ENCODE measurements around the gene ZNF841.
A peak's percentile ranks its signal among the peaks of the same experiment; 100 is the strongest.
"Not testable (repeated sequence)": the region's sequence is repeated elsewhere in the genome, so short reads cannot be mapped to it uniquely, and the experiment has no call there.

Gene ZNF841

GRCh38 chr19:52095172-52096014 is at the start of gene ZNF841:
Gene ZNF841, minus strand, starts transcription at chr19:52095765. Its CDS starts 10,964 bp downstream, at chr19:52084801.
- peak; percentile 92 for DNase-seq (ENCODE audit: low spot score)

- no peak for DNase-seq (ENCODE audit: low spot score)
These were observed 46.5 kb upstream of the ZNF841 start for GRCh38 chr19:52142001-52142595.

GRCh38 chr19:52141203-52141602 is 45.6 kb upstream of the ZNF841 start:
- no peak for DNase-seq (ENCODE audit: low spot score)

GRCh38 chr19:52140032-52140710 is 44.6 kb upstream of the ZNF841 start:
- no peak for DNase-seq (ENCODE audit: low spot score)

- DNase-seq (ENCODE audit: low spot score): peak; percentile 97
These were observed 43.9 kb upstream of the ZNF841 start, which contains the start of gene ZNF616 for GRCh38 chr19:52139252-52140031. Gene ZNF616, minus strand, starts transcription at chr19:52139938. Its CDS starts 9,426 bp downstream, at chr19:52130512.

GRCh38 chr19:52138983-52139251 is 43.4 kb upstream of the ZNF841 start:
- no peak for DNase-seq (ENCODE audit: low spot score)

GRCh38 chr19:52138278-52138982 is 42.9 kb upstream of the ZNF841 start:
- peak; percentile 63 for DNase-seq (ENCODE audit: low spot score)

- no peak for DNase-seq (ENCODE audit: low spot score)
These were observed 24.7 kb upstream of the ZNF841 start for GRCh38 chr19:52120286-52120685.

- no peak for DNase-seq (ENCODE audit: low spot score)
These were observed 20.0 kb upstream of the ZNF841 start for GRCh38 chr19:52115526-52116053.

- no peak for DNase-seq (ENCODE audit: low spot score)
These were observed 19.1 kb upstream of the ZNF841 start for GRCh38 chr19:52114691-52115090.

- no peak for DNase-seq (ENCODE audit: low spot score)
These were observed 17.1 kb upstream of the ZNF841 start for GRCh38 chr19:52112624-52113023.

GRCh38 chr19:52110780-52111179 is 15.2 kb upstream of the ZNF841 start:
- no peak for DNase-seq (ENCODE audit: low spot score)

- DNase-seq (ENCODE audit: low spot score): no peak
These were observed 7.2 kb upstream of the ZNF841 start for GRCh38 chr19:52102782-52103181.

GRCh38 chr19:52101866-52102562 is 6.4 kb upstream of the ZNF841 start:
- no peak for DNase-seq (ENCODE audit: low spot score)

- DNase-seq (ENCODE audit: low spot score): no peak
These were observed 4.1 kb upstream of the ZNF841 start for GRCh38 chr19:52099497-52100138.

- DNase-seq (ENCODE audit: low spot score): not testable (repeated sequence)
These were observed 851 bp upstream of the ZNF841 start for GRCh38 chr19:52096416-52096815.

- DNase-seq (ENCODE audit: low spot score): no peak
These were observed 937 bp downstream of the ZNF841 start for GRCh38 chr19:52094526-52095130.

- DNase-seq (ENCODE audit: low spot score): no peak
These were observed 9.1 kb downstream of the ZNF841 start for GRCh38 chr19:52086481-52086880.

- no peak for DNase-seq (ENCODE audit: low spot score)
These were observed 25.1 kb downstream of the ZNF841 start for GRCh38 chr19:52070496-52070895.

- no peak for DNase-seq (ENCODE audit: low spot score)
These were observed 25.9 kb downstream of the ZNF841 start for GRCh38 chr19:52069653-52070052.

Measured in ecto neural progenitor cell (in vitro differentiated cells).